Endothelial cell of umbilical vein (primary cell): Measurements from ENCODE around the gene DAB2IP. TPM values are rescaled to one million over a fixed set of nuclear protein-coding genes. Genes with fewer than 3 reads are reported as not detected.

Experiments
- BruUV-seq: library from RNA; stranded (reverse); fragments of 400-500 nt; replicated peaks from 2 replicates; lab custom pipeline; 2021; lab: Mats Ljungman, UMichigan
- CTCF ChIA-PET: fragments of 300-600, 350-600 bp; sonication (Branson Sonifier 250); formaldehyde crosslinking; loops from one replicate; lab custom pipeline; 2021; ENCODE audit warnings: antibody characterized with exemption, inconsistent platforms; lab: Charles Lee
- POLR2A ChIA-PET: fragments of 300-600, 350-600 bp; sonication (Branson Sonifier 250); formaldehyde crosslinking; loops from one replicate; lab custom pipeline; 2021; ENCODE audit warnings: antibody characterized with exemption, inconsistent platforms; lab: Charles Lee
- DNase-seq: peaks from one replicate; pipeline ENCODE4 v3.0.0-alpha.2; 2011; ENCODE audit warnings: low read depth, low spot score
- FAIRE-seq: peaks from 2 replicates; lab custom pipeline; 2011; peaks lifted over from hg19 to GRCh38; lab: Jason Lieb, UNC
- H2AFZ ChIP-seq: 2 replicates; pipeline ENCODE4 v1.6.0; 2012; ENCODE audit warnings: low read depth, low read length, control low read depth, inconsistent platforms
- H3K27ac ChIP-seq: 2 replicates; pipeline ENCODE4 v1.5.1; 2011; ENCODE audit warnings: low read depth, mild to moderate bottlenecking, control low read depth, low read length, moderate library complexity; ENCODE audit not compliant: insufficient read depth
- H3K27me3 ChIP-seq, 2 experiments: 2 replicates each; pipeline versions ENCODE4 v1.6.0 to v1.6.1; 2011; ENCODE audit warnings: low read length in 2 of 2, mixed read lengths in 1 of 2; ENCODE audit not compliant: control insufficient read depth in 2 of 2, insufficient read depth in 2 of 2
- H3K36me3 ChIP-seq, 2 experiments: 2 replicates in 1 of 2; 3 replicates in 1 of 2; pipeline ENCODE4 v1.5.1; 2011; ENCODE audit warnings: low read length in 2 of 2, mild to moderate bottlenecking in 1 of 2, moderate library complexity in 1 of 2; ENCODE audit not compliant: control insufficient read depth in 2 of 2, insufficient read depth in 2 of 2; ENCODE audit errors: extremely low read depth in 1 of 2
- H3K4me1 ChIP-seq: 3 replicates; pipeline ENCODE4 v1.5.1; 2011; ENCODE audit warnings: mild to moderate bottlenecking, low read length; ENCODE audit not compliant: control insufficient read depth, insufficient read depth; ENCODE audit errors: extremely low read depth
- H3K4me2 ChIP-seq: 2 replicates; pipeline ENCODE4 v1.6.1; 2011; ENCODE audit warnings: low read length, control low read depth, mixed read lengths; ENCODE audit not compliant: insufficient read depth
- H3K4me3 ChIP-seq, 3 experiments: fragments of 200-600 bp in 1 of 3; sonication (generic), shearing (Covaris generic) in 1 of 3; replicated peaks in 1 of 3; 2 replicates each; pipeline ENCODE4 v1.5.1; 2011 to 2016; ENCODE audit warnings: control low read depth in 3 of 3, low read length in 3 of 3, mild to moderate bottlenecking in 2 of 3, inconsistent platforms in 1 of 3, low read depth in 1 of 3, moderate library complexity in 1 of 3; ENCODE audit not compliant: insufficient read depth in 1 of 3
- H3K79me2 ChIP-seq: 2 replicates; pipeline ENCODE4 v1.6.0; 2012; ENCODE audit warnings: low read length, inconsistent platforms; ENCODE audit not compliant: control insufficient read depth, insufficient read depth
- H3K9ac ChIP-seq: replicated peaks from 2 replicates; pipeline ENCODE3; 2011; ENCODE audit warnings: low read length, control low read depth; ENCODE audit not compliant: insufficient read depth; ENCODE audit errors: extremely low read depth
- H3K9me1 ChIP-seq: replicated peaks from 3 replicates; pipeline ENCODE4 v1.6.0; 2011; ENCODE audit warnings: mild to moderate bottlenecking, low read length; ENCODE audit not compliant: control insufficient read depth, insufficient read depth; ENCODE audit errors: extremely low read depth
- H3K9me3 ChIP-seq: replicated peaks from 2 replicates; pipeline ENCODE4 v1.5.1; 2012; ENCODE audit warnings: low read length, inconsistent platforms; ENCODE audit not compliant: control insufficient read depth, insufficient read depth
- H4K20me1 ChIP-seq: replicated peaks from 2 replicates; pipeline ENCODE3; 2011; ENCODE audit warnings: mild to moderate bottlenecking, low read length; ENCODE audit not compliant: control insufficient read depth, insufficient read depth; ENCODE audit errors: extremely low read depth
- CTCF ChIP-seq, 2 donors: IDR thresholded peaks; 1 replicate in 1 of 2; 2 replicates in 1 of 2; pipeline ENCODE4 v1.5.1; 2011; ENCODE audit warnings: low read length in 2 of 2, mild to moderate bottlenecking in 2 of 2, moderate library complexity in 2 of 2, control low read depth in 1 of 2, inconsistent platforms in 1 of 2, low read depth in 1 of 2; ENCODE audit not compliant: insufficient read depth in 1 of 2; ENCODE audit errors: extremely low read depth in 1 of 2
- EZH2 ChIP-seq: IDR thresholded peaks from 2 replicates; pipeline ENCODE4 v1.6.1; 2012; ENCODE audit warnings: borderline replicate concordance, low read depth, mild to moderate bottlenecking, moderate library complexity, low read length, inconsistent platforms; ENCODE audit not compliant: severe bottlenecking
- FOS ChIP-seq: IDR thresholded peaks from 2 replicates; pipeline ENCODE4 v1.6.1; 2011; ENCODE audit warnings: mild to moderate bottlenecking, low read length, moderate library complexity, borderline replicate concordance; ENCODE audit not compliant: insufficient read depth
- GATA2 ChIP-seq: IDR thresholded peaks from 2 replicates; pipeline ENCODE4 v1.7.0; 2011; ENCODE audit warnings: low read depth, mild to moderate bottlenecking, moderate library complexity, mixed read lengths, low read length; ENCODE audit not compliant: insufficient read length, insufficient read depth
- JUN ChIP-seq: IDR thresholded peaks from 2 replicates; pipeline ENCODE4 v1.6.1; 2011; ENCODE audit warnings: borderline replicate concordance, low read depth; ENCODE audit not compliant: insufficient read length, insufficient read depth
- MAX ChIP-seq: IDR thresholded peaks from 2 replicates; pipeline ENCODE4 v1.6.1; 2011; ENCODE audit not compliant: insufficient read depth, insufficient read length
- MYC ChIP-seq: IDR thresholded peaks from one replicate; pipeline ENCODE4 v1.6.1; 2011; ENCODE audit warnings: mild to moderate bottlenecking, low read depth, low read length
- POLR2A ChIP-seq: IDR thresholded peaks from 2 replicates; pipeline ENCODE4 v1.6.1; 2012; ENCODE audit warnings: low read depth, mild to moderate bottlenecking, control low read depth, low read length
- POLR2AphosphoS5 ChIP-seq: IDR thresholded peaks from 2 replicates; pipeline ENCODE4 v1.6.1; 2012; ENCODE audit warnings: low read depth, mild to moderate bottlenecking, control low read depth, low read length, moderate library complexity; ENCODE audit not compliant: insufficient read depth
- dilution Hi-C: fragments of 300-500 bp; cut with MboI; formaldehyde crosslinking; loops from one replicate; pipeline ENCODE4 v1.15.0; 2019; ENCODE audit warnings: low sequenced_read_pairs; ENCODE audit not compliant: extremely low pct_ligation_motif_present
- intact Hi-C: fragments of 100-400 bp; cut with micrococcal nuclease; formaldehyde crosslinking; loops from one replicate; pipeline ENCODE4 v1.10.0; 2022
- polyA plus RNA-seq, 4 experiments: library from polyadenylated mRNA; depleted of rRNA in 3 of 4; stranded (reverse) in 3 of 4; unstranded in 1 of 4; fragments of >200 nt; gene quantifications; 2 replicates each; pipeline versions ENCODE4 v1.2.1 to v1.2.3, GENCODE V29; 2011 to 2012; ENCODE audit warnings: missing spikeins in 1 of 4
- total RNA-seq: library from RNA; stranded (reverse); gene quantifications from 2 replicates; pipeline ENCODE4 v1.2.3, GENCODE V29; 2021

The DAB2IP gene
- total and polyA plus RNA-seq, 2 donors (not counting 3 experiments of a cell fraction or from before 2014, with no cell fraction given), result 29.2 to 53.6 TPM

- dilution Hi-C loops, result no loop called here
- Histone ChIP-seq H3K79me2 (no peaks in the 10 kb centered on the region), H2AFZ (no peak overlapping the region), H3K4me2 (no peak overlapping the region), H3K4me3 (no peak overlapping the region), H4K20me1 (no peaks in the 10 kb centered on the region), H3K27me3 (no peaks in the 10 kb centered on the region), H3K9ac (no peak overlapping the region), H3K9me3 (no peaks in the 10 kb centered on the region), H3K27ac (no peak overlapping the region), H3K4me1 (no peaks in the 10 kb centered on the region), H3K36me3 (no peaks in the 10 kb centered on the region), H3K9me1 (no peaks in the 10 kb centered on the region)
- CTCF ChIA-PET, result no interaction called here
- TF ChIP-seq MAX (no peak), POLR2A (no peak), JUN (no peak), GATA2 (no peak), EZH2 (no peak), FOS (no peak)
- POLR2A ChIA-PET, result no interaction called here
- intact Hi-C loops, result no loop called here
- DNase-seq (no peak), FAIRE-seq (no peak)
- BruUV-seq, result no TSS peak
These were observed 159.7 kb downstream of the DAB2IP start for GRCh38 chr9:121811140-121811539.

- H3K9ac ChIP-seq, result no peak overlapping the region
- no peaks in the 10 kb centered on the region for H3K9me3 ChIP-seq
- no peaks in the 10 kb centered on the region for H3K36me3 ChIP-seq
- no peaks in the 10 kb centered on the region for H3K4me1 ChIP-seq
- no peak overlapping the region for H3K4me2 ChIP-seq
- H3K27me3 ChIP-seq, result no peaks in the 10 kb centered on the region
- CTCF ChIA-PET, result no interaction called here
- POLR2A ChIA-PET, result no interaction called here
- no peaks in the 10 kb centered on the region for H3K9me1 ChIP-seq
- H4K20me1 ChIP-seq, result no peaks in the 10 kb centered on the region
- no peak for TF ChIP-seq JUN
- no peak for TF ChIP-seq GATA2
- TF ChIP-seq MYC, result no peak
- no peak for TF ChIP-seq MAX
- no peak for TF ChIP-seq POLR2A
- no peak for TF ChIP-seq FOS
- TF ChIP-seq POLR2AphosphoS5, result no peak
- TF ChIP-seq EZH2, result no peak
- no peak for TF ChIP-seq CTCF (IDR thresholded peaks at IDR 0.05; ENCODE audit: extremely low read depth in 1 of 2, insufficient read depth in 1 of 2, low read depth in 1 of 2, low read length in 2 of 2)
- no peak overlapping the region for H3K27ac ChIP-seq
- H3K4me3 ChIP-seq, result no peak overlapping the region
- intact Hi-C loops (no loop called here), dilution Hi-C loops (no loop called here)
- H3K79me2 ChIP-seq, result no peaks in the 10 kb centered on the region
- no TSS peak for BruUV-seq
- no peak for FAIRE-seq
- DNase-seq, result no peak
- H2AFZ ChIP-seq, result no peak overlapping the region
These were observed 160.3 kb downstream of the DAB2IP start for GRCh38 chr9:121811751-121812150.
